Ishikawa (cell line): Measurements from ENCODE around the gene BCDIN3D.

Experiments
- EGR1 ChIP-seq: IDR thresholded peaks from 2 replicates; pipeline ENCODE4 v1.6.1; 2012
- EP300 ChIP-seq: IDR thresholded peaks from 2 replicates; pipeline ENCODE4 v1.6.1; 2012; ENCODE audit warnings: borderline replicate concordance
- RAD21 ChIP-seq: IDR thresholded peaks from 2 replicates; pipeline ENCODE4 v1.6.1; 2012; ENCODE audit warnings: low read depth
- TEAD4 ChIP-seq: IDR thresholded peaks from 2 replicates; pipeline ENCODE4 v1.6.1; 2012
- TF ChIP-seq, protein P1 (sequence below): IDR thresholded peaks from 2 replicates; pipeline ENCODE4 v1.6.1; 2012
- TF ChIP-seq, protein P2 (sequence below): IDR thresholded peaks from 2 replicates; pipeline ENCODE4 v1.6.1; 2012; ENCODE audit warnings: low read depth, mild to moderate bottlenecking
- TF ChIP-seq, protein P3 (sequence below): IDR thresholded peaks from 2 replicates; pipeline ENCODE4 v1.6.1; 2012

DNA sequence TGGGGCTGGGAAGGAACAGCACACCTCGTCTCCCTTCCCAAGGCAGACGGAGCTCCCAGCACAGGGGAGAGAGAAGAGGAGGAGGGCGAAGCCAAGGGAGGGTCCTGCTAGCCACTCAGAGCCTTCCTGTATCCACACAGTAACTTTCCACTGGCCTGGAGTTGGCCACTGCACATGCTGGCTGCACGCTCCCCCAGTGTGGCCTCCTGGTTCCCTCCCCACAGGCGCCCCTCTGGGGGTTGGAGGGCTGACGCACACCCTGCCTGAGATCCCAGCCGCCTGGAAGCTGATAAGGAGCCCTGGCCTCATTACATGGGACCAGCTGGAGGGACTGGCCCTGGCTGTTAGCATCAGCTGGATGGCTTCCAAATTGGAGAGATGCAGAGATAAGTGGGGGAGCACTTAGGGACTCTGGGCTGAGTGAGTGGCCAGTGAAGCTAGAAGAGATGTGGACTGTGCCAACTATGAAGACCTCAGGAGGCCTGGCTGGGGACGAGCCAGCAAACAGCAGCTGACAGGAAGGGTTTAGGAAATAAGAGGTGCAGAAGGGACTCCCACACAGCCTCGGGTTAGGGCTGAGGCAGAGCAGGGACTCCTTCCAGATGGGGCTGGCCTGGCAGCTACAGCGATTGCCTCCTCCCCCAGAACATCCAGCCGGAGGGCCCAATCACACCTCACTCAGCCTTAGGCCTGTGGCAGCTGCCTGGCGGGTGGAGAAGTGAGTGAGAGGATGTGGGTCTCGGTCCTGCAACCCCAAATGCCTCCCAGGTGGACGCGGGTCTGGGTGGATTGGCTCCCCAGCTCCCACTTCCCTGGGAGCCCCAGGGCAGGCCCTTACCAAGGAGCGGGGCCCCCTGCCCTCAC is 26.3 kb upstream of the BCDIN3D start:
- TF ChIP-seq EP300, result no peak
- TF ChIP-seq, protein P1, sequence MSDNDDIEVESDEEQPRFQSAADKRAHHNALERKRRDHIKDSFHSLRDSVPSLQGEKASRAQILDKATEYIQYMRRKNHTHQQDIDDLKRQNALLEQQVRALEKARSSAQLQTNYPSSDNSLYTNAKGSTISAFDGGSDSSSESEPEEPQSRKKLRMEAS, result no peak
- TF ChIP-seq RAD21, result no peak
- TF ChIP-seq EGR1, result no peak
- TF ChIP-seq, protein P2, sequence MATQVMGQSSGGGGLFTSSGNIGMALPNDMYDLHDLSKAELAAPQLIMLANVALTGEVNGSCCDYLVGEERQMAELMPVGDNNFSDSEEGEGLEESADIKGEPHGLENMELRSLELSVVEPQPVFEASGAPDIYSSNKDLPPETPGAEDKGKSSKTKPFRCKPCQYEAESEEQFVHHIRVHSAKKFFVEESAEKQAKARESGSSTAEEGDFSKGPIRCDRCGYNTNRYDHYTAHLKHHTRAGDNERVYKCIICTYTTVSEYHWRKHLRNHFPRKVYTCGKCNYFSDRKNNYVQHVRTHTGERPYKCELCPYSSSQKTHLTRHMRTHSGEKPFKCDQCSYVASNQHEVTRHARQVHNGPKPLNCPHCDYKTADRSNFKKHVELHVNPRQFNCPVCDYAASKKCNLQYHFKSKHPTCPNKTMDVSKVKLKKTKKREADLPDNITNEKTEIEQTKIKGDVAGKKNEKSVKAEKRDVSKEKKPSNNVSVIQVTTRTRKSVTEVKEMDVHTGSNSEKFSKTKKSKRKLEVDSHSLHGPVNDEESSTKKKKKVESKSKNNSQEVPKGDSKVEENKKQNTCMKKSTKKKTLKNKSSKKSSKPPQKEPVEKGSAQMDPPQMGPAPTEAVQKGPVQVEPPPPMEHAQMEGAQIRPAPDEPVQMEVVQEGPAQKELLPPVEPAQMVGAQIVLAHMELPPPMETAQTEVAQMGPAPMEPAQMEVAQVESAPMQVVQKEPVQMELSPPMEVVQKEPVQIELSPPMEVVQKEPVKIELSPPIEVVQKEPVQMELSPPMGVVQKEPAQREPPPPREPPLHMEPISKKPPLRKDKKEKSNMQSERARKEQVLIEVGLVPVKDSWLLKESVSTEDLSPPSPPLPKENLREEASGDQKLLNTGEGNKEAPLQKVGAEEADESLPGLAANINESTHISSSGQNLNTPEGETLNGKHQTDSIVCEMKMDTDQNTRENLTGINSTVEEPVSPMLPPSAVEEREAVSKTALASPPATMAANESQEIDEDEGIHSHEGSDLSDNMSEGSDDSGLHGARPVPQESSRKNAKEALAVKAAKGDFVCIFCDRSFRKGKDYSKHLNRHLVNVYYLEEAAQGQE, result no peak
- TF ChIP-seq TEAD4, result no peak
- TF ChIP-seq, protein P3, sequence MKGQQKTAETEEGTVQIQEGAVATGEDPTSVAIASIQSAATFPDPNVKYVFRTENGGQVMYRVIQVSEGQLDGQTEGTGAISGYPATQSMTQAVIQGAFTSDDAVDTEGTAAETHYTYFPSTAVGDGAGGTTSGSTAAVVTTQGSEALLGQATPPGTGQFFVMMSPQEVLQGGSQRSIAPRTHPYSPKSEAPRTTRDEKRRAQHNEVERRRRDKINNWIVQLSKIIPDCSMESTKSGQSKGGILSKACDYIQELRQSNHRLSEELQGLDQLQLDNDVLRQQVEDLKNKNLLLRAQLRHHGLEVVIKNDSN, result no peak
